Measurements from ENCODE around the gene CFAP69. TPM values are rescaled to one million over a fixed set of nuclear protein-coding genes. Genes with fewer than 3 reads are reported as not detected.
"Not testable (repeated sequence)": the region's sequence is repeated elsewhere in the genome, so short reads cannot be mapped to it uniquely, and the experiment has no call there.

The CFAP69 gene
- total and polyA plus RNA-seq, 4 donors, result 10.0 to 17.5 (median 11.1) TPM

- Histone ChIP-seq H3K27ac (ENCODE audit: low read depth, low read length) (no peak overlapping the region), H3K4me1 (ENCODE audit: control insufficient read depth, insufficient read depth, low read length) (peaks cover 12% of the 10 kb centered on the region), H3K9me3 (ENCODE audit: control insufficient read depth, insufficient read depth, low read length) (no peaks in the 10 kb centered on the region), H3K4me3 (ENCODE audit: low read depth, low read length) (no peak overlapping the region), H3K36me3 (ENCODE audit: control insufficient read depth, insufficient read depth, low read length) (no peaks in the 10 kb centered on the region), H3K27me3 (ENCODE audit: control insufficient read depth, insufficient read depth, low read length) (no peaks in the 10 kb centered on the region)
- WGBS (ENCODE audit: insufficient coverage), result no CpG with 5 or more reads among the region's 3 CpGs
- no peak for DNase-seq (ENCODE audit: low read depth in 4 of 6, low spot score in 6 of 6)
These were observed 2.4 kb upstream of the CFAP69 start for GRCh38 chr7:90242369-90243168.

GRCh38 chr7:90243556-90243955, 1.4 kb upstream of the CFAP69 start:
- H3K27me3 ChIP-seq (ENCODE audit: control insufficient read depth, insufficient read depth, low read length), result no peaks in the 10 kb centered on the region
- peaks cover 12% of the 10 kb centered on the region for H3K4me1 ChIP-seq (ENCODE audit: control insufficient read depth, insufficient read depth, low read length)
- WGBS (ENCODE audit: insufficient coverage), result 17% methylated on average over 1 of the region's 1 CpG
- H3K4me3 ChIP-seq (ENCODE audit: low read depth, low read length), result no peak overlapping the region
- peak in 1 of 6 donors; percentile 74 for DNase-seq (ENCODE audit: low read depth in 4 of 6, low spot score in 6 of 6)
- no peak overlapping the region for H3K27ac ChIP-seq (ENCODE audit: low read depth, low read length)
- no peaks in the 10 kb centered on the region for H3K36me3 ChIP-seq (ENCODE audit: control insufficient read depth, insufficient read depth, low read length)
- H3K9me3 ChIP-seq (ENCODE audit: control insufficient read depth, insufficient read depth, low read length), result no peaks in the 10 kb centered on the region

- Histone ChIP-seq H3K27ac (ENCODE audit: low read depth, low read length) (no peak overlapping the region), H3K27me3 (ENCODE audit: control insufficient read depth, insufficient read depth, low read length) (no peaks in the 10 kb centered on the region), H3K4me3 (ENCODE audit: low read depth, low read length) (peak overlapping the region; percentile 89), H3K36me3 (ENCODE audit: control insufficient read depth, insufficient read depth, low read length) (no peaks in the 10 kb centered on the region), H3K9me3 (ENCODE audit: control insufficient read depth, insufficient read depth, low read length) (no peaks in the 10 kb centered on the region), H3K4me1 (ENCODE audit: control insufficient read depth, insufficient read depth, low read length) (peaks cover 12% of the 10 kb centered on the region)
- DNase-seq (ENCODE audit: low read depth in 4 of 6, low spot score in 6 of 6), result no peak
- no CpG with 5 or more reads among the region's 6 CpGs for WGBS (ENCODE audit: insufficient coverage)
These were observed 437 bp upstream of the CFAP69 start for GRCh38 chr7:90244565-90244908.

- peak overlapping the region; percentile 89 for H3K4me3 ChIP-seq (ENCODE audit: low read depth, low read length)
- peaks cover 12% of the 10 kb centered on the region for H3K4me1 ChIP-seq (ENCODE audit: control insufficient read depth, insufficient read depth, low read length)
- no peaks in the 10 kb centered on the region for H3K9me3 ChIP-seq (ENCODE audit: control insufficient read depth, insufficient read depth, low read length)
- no peaks in the 10 kb centered on the region for H3K27me3 ChIP-seq (ENCODE audit: control insufficient read depth, insufficient read depth, low read length)
- WGBS (ENCODE audit: insufficient coverage), result 0% methylated on average over 6 of the region's 9 CpGs
- DNase-seq (ENCODE audit: low read depth in 4 of 6, low spot score in 6 of 6), result no peak
- H3K27ac ChIP-seq (ENCODE audit: low read depth, low read length), result no peak overlapping the region
- no peaks in the 10 kb centered on the region for H3K36me3 ChIP-seq (ENCODE audit: control insufficient read depth, insufficient read depth, low read length)
These were observed 1.2 kb downstream of the CFAP69 start for GRCh38 chr7:90246171-90246570.

GRCh38 chr7:90248706-90249105, 3.7 kb downstream of the CFAP69 start:
- no peaks in the 10 kb centered on the region for H3K27me3 ChIP-seq (ENCODE audit: control insufficient read depth, insufficient read depth, low read length)
- WGBS (ENCODE audit: insufficient coverage), result no CpG with 5 or more reads among the region's 3 CpGs

GRCh38 chr7:90250601-90251303, 5.8 kb downstream of the CFAP69 start:
- Histone ChIP-seq H3K4me3 (ENCODE audit: low read depth, low read length) (no peak overlapping the region), H3K27me3 (ENCODE audit: control insufficient read depth, insufficient read depth, low read length) (no peaks in the 10 kb centered on the region), H3K9me3 (ENCODE audit: control insufficient read depth, insufficient read depth, low read length) (peaks cover 2% of the 10 kb centered on the region), H3K27ac (ENCODE audit: low read depth, low read length) (no peak overlapping the region), H3K4me1 (ENCODE audit: control insufficient read depth, insufficient read depth, low read length) (peaks cover 3% of the 10 kb centered on the region), H3K36me3 (ENCODE audit: control insufficient read depth, insufficient read depth, low read length) (no peaks in the 10 kb centered on the region)
- 66% methylated on average over 2 of the region's 3 CpGs for WGBS (ENCODE audit: insufficient coverage)
- no peak for DNase-seq (ENCODE audit: low read depth in 4 of 6, low spot score in 6 of 6)

More at GRCh38 chr7:90248706-90249105, 3.7 kb downstream of the CFAP69 start:
- Histone ChIP-seq H3K4me1 (ENCODE audit: control insufficient read depth, insufficient read depth, low read length) (peaks cover 12% of the 10 kb centered on the region), H3K27ac (ENCODE audit: low read depth, low read length) (no peak overlapping the region), H3K36me3 (ENCODE audit: control insufficient read depth, insufficient read depth, low read length) (no peaks in the 10 kb centered on the region), H3K9me3 (ENCODE audit: control insufficient read depth, insufficient read depth, low read length) (peaks cover 2% of the 10 kb centered on the region), H3K4me3 (ENCODE audit: low read depth, low read length) (no peak overlapping the region)
- no peak for DNase-seq (ENCODE audit: low read depth in 4 of 6, low spot score in 6 of 6)

- whole genome bisulfite sequencing (ENCODE audit: insufficient coverage), result 45% methylated on average over 1 of the region's 1 CpG
- DNase-seq (ENCODE audit: low read depth in 4 of 6, low spot score in 6 of 6), result peak in 1 of 6 donors; percentile 4
- Histone ChIP-seq H3K4me3 (ENCODE audit: low read depth, low read length) (no peak overlapping the region), H3K27ac (ENCODE audit: low read depth, low read length) (no peak overlapping the region), H3K9me3 (ENCODE audit: control insufficient read depth, insufficient read depth, low read length) (peaks cover 2% of the 10 kb centered on the region), H3K4me1 (ENCODE audit: control insufficient read depth, insufficient read depth, low read length) (peaks cover under 1% of the 10 kb centered on the region), H3K36me3 (ENCODE audit: control insufficient read depth, insufficient read depth, low read length) (no peaks in the 10 kb centered on the region), H3K27me3 (ENCODE audit: control insufficient read depth, insufficient read depth, low read length) (no peaks in the 10 kb centered on the region)
These were observed 6.3 kb downstream of the CFAP69 start for GRCh38 chr7:90251304-90251635.

- H3K27ac ChIP-seq (ENCODE audit: low read depth, low read length); H3K36me3 ChIP-seq (ENCODE audit: control insufficient read depth, insufficient read depth, low read length); H3K4me1 ChIP-seq (ENCODE audit: control insufficient read depth, insufficient read depth, low read length); DNase-seq (ENCODE audit: low read depth in 4 of 6, low spot score in 6 of 6); H3K9me3 ChIP-seq (ENCODE audit: control insufficient read depth, insufficient read depth, low read length); H3K4me3 ChIP-seq (ENCODE audit: low read depth, low read length); H3K27me3 ChIP-seq (ENCODE audit: control insufficient read depth, insufficient read depth, low read length): not testable (repeated sequence)
- no CpG with 5 or more reads among the region's 5 CpGs for WGBS (ENCODE audit: insufficient coverage)
These were observed 11.0 kb downstream of the CFAP69 start for GRCh38 chr7:90256011-90256410.

GRCh38 chr7:90256778-90257177, 11.8 kb downstream of the CFAP69 start:
- WGBS (ENCODE audit: insufficient coverage), result no CpG with 5 or more reads among the region's 1 CpG
- DNase-seq (ENCODE audit: low read depth in 4 of 6, low spot score in 6 of 6), result peak in 1 of 6 donors; percentile 26

GRCh38 chr7:90261441-90261840, 16.5 kb downstream of the CFAP69 start:
- H3K9me3 ChIP-seq (ENCODE audit: control insufficient read depth, insufficient read depth, low read length), result no peaks in the 10 kb centered on the region
- no peak for DNase-seq (ENCODE audit: low read depth in 4 of 6, low spot score in 6 of 6)

More at GRCh38 chr7:90256778-90257177, 11.8 kb downstream of the CFAP69 start:
- Histone ChIP-seq H3K27ac (ENCODE audit: low read depth, low read length) (no peak overlapping the region), H3K4me3 (ENCODE audit: low read depth, low read length) (no peak overlapping the region), H3K27me3 (ENCODE audit: control insufficient read depth, insufficient read depth, low read length) (no peaks in the 10 kb centered on the region), H3K4me1 (ENCODE audit: control insufficient read depth, insufficient read depth, low read length) (no peaks in the 10 kb centered on the region), H3K36me3 (ENCODE audit: control insufficient read depth, insufficient read depth, low read length) (no peaks in the 10 kb centered on the region), H3K9me3 (ENCODE audit: control insufficient read depth, insufficient read depth, low read length) (peaks cover 2% of the 10 kb centered on the region)

More at GRCh38 chr7:90261441-90261840, 16.5 kb downstream of the CFAP69 start:
- H3K27me3 ChIP-seq (ENCODE audit: control insufficient read depth, insufficient read depth, low read length), result no peaks in the 10 kb centered on the region
- no peak overlapping the region for H3K4me3 ChIP-seq (ENCODE audit: low read depth, low read length)
- no peaks in the 10 kb centered on the region for H3K4me1 ChIP-seq (ENCODE audit: control insufficient read depth, insufficient read depth, low read length)
- H3K36me3 ChIP-seq (ENCODE audit: control insufficient read depth, insufficient read depth, low read length), result no peaks in the 10 kb centered on the region
- no peak overlapping the region for H3K27ac ChIP-seq (ENCODE audit: low read depth, low read length)
